GM21423 (cell line): ENCODE measurements around the gene TSPAN4.

Experiments used
- ATAC-seq: cut with Tn5 transposase; IDR thresholded peaks from one replicate; pipeline ENCODE4 v1.9.1; 2021; ENCODE audit warnings: mild to moderate bottlenecking, moderate library complexity; ENCODE audit not compliant: unreplicated experiment

The TSPAN4 gene

DNA sequence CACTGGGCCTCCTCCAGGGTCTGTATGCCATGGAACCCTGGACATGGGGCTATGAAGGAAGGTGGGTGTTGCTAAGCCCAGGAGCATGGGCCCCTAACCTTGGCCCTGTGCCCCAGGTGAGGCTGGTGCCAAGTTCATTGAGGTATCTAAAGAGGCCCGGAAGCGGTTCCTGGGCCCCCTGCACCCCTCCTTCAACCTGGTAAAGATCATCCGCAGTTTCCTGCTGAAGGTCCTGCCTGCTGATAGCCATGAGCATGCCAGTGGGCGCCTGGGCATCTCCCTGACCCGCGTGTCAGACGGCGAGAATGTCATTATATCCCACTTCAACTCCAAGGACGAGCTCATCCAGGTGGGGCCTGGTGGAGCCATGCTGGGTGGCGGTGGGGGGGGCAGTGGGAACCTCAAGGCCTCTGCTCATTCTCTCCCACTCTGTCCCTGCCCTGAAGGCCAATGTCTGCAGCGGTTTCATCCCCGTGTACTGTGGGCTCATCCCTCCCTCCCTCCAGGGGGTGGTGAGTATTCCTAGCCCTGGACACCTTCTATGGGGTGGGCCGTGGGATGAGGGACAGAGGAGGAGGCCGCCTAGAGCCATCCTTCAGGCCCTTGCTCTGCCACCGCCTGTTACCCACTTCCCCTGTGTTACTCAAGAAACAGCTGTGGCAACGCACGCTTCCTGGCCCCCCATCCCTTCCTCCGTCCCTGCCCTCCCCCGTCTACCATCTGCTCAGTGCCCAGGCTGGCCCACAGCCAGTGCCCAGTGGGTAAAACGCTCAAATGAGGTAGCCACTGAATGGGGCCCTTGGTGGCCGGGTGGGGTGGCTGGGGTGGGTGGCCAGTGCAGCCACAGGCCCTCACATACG lies 20.9 kb upstream of the TSPAN4 start:
- no peak for ATAC-seq

DNA sequence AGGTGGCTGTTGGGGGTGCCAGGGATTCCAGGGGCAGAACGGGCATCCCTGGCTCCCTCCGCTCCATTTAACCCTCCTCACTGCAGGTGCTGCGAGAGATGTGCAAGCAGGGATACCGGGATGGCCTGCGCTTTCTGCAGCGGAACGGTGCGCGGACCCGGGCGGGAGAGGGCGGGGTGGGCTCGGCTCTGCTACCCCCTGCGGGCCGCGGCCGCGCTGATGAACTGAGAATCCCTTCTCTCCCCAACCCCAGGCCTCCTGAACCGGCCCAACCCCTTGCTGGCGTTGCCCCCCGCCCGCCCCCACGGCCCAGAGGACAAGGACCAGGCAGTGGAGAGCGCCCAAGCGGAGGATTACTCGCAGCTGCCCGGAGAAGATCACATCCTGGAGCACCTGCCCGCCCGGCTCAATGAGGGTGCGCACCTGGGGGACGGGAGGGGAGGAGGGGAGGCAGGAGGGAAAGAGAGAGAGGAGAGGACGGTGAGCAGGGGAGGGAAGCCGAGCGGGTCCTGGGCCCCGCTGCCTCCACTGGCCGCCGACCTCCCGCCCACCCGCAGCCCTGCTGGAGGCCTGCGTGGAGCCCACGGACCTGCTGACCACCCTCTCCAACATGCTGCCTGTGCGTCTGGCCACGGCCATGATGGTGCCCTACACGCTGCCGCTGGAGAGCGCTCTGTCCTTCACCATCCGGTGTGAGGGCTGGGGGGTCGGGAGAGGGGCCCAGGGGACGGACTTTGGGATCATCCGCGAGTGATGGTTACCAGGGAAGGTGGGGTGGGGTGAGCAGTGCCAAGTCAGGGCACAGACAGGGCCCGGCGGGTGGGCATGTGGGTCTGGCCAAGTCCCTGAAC lies 19.0 kb upstream of the TSPAN4 start:
- no peak for ATAC-seq

DNA sequence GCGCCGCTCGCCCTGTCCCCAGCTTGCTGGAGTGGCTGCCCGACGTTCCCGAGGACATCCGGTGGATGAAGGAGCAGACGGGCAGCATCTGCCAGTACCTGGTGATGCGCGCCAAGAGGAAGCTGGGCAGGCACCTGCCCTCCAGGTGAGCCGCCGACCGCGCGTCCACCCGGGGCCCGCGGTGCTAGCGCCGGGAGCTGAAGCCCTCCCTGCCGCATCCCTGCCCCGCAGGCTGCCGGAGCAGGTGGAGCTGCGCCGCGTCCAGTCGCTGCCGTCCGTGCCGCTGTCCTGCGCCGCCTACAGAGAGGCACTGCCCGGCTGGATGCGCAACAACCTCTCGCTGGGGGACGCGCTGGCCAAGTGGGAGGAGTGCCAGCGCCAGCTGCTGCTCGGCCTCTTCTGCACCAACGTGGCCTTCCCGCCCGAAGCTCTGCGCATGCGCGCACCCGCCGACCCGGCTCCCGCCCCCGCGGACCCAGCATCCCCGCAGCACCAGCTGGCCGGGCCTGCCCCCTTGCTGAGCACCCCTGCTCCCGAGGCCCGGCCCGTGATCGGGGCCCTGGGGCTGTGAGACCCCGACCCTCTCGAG lies 18.3 kb upstream of the TSPAN4 start:
- ATAC-seq, result no peak

DNA sequence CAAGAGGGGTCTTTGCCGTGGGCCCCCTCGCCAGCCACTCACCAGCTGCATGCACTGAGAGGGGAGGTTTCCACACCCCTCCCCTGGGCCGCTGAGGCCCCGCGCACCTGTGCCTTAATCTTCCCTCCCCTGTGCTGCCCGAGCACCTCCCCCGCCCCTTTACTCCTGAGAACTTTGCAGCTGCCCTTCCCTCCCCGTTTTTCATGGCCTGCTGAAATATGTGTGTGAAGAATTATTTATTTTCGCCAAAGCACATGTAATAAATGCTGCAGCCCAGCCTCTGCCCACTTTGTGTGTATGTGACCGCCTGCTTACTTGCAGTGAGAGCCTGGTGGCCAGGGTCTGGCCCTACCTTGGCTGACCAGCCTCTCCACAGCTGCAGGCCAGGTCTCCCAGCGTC lies 17.7 kb upstream of the TSPAN4 start:
- no peak for ATAC-seq

DNA sequence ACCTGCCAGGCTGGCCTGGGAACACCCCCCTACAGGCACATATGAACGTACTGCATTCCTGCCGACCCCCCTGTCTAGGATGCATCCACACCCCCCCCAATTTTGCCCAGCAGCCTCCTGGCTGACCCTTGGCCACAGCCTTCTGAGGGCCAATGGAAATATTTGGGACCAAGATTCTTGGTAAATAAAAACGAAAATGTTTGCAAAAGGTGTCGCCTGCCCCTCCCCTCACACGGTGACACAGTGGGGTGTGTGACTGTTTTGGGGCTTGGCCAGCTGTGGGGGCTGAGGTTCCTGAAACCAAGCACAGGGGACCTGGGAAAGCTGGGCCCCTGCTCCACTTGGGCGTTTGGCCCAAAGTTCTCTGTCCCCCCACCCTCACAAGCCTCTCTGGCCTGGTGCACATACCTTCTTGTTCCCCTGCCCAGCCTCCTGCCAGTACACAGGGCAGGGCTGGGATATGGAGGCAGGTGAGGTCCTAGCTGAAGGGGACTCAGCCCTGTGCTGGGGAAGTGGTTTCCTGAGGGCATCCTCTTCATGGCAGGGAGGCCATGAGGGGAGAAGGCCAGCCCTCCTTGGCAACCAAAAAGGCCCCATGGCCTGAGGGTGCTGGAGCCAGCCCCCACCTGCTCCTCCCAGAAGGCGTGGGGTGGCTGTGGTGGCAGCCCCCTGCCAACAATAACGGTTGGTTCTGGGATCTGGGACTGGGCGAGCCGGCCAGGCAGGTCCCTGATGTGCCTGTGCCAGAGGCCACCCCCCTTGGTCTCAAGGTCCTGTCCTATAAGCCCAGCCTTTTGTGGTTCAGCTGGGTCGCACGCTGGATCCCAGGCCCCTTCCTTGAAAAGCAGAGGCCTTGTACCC lies 17.1 kb upstream of the TSPAN4 start:
- no peak for ATAC-seq

DNA sequence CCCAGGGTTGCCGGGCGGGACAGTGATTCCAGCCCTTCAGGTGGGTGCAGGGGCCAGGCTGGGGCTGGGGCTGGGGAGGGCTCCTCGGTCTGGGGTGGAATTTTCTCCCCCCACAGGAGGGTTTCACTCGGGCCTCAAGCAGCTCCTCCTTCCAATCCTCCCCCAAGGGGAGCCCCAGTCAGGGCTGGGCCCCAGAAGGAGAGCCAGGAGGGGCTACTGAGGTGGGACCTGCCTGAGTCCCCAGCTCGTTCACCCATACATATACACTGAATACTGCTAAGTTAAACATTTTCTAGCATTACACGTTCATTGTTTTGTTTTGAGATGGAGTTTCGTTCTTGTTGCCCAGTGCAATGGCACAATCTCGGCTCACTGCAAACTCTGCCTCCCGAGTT lies 16.4 kb upstream of the TSPAN4 start:
- ATAC-seq, result no peak

DNA sequence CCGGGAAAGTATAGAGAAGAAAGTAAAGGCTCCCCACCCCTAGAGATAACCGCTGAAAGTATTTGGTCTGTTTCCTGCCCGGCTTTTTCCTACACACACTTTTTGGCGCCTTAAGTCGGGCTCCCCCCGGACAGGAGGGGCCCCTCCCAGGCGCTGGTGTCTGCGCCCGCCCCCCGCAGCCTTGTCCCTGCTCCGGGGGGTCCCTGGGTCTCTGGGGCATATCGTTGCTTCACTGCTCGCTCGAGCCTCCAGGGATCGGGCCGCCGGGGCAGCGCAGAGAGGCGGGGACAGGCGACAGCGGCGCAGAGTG lies 15.9 kb upstream of the TSPAN4 start:
- no peak for ATAC-seq

GRCh38 chr11:827146-827896 lies 15.3 kb upstream of the TSPAN4 start:
- ATAC-seq, result no peak

DNA sequence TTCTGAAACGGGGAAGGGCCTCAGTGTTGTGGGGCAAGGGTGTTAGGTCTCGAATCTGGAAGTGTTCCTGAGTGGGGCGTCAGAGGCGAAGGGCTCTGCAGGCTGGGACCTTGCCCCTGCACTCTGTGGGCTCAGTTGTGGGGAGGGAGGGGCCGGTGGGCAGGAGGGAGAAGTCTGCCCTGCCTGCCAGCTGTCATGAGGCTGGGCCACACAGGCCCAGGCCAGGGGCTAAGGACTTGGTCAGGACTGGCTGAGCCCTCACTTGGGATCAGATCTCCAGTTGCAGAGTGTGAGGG lies 14.8 kb upstream of the TSPAN4 start, which contains the start of gene CRACR2B:
TSS of gene CRACR2B (plus strand) at position 23 of the 296 bp plus-strand sequence. CDS start 689 bp downstream, outside the sequence.
- ATAC-seq, result no peak

- ATAC-seq, result no peak
Measured at GRCh38 chr11:828506-829175, 14.0 kb upstream of the TSPAN4 start.

GRCh38 chr11:829176-829846 lies 13.3 kb upstream of the TSPAN4 start:
- ATAC-seq, result no peak

DNA sequence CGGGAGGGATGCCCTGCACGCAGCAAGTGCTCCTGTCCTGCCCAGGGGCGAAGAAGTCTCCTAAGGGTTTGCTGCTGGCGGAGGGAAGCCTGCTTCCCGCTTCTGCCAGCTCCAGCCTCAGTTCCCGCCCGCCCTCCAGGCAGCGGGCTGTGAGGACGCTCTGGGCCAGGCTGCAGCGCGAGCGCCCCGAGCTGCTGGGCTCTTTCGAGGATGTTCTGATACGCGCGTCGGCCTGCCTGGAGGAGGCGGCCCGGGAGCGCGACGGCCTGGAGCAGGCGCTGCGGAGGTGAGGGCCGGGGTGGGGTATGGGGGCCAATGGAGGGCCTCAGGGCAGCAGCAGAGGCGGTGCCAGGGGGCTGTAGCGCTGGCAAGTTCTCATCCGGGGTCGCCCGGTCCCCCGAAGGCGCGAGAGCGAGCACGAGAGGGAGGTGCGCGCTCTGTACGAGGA lies 12.8 kb upstream of the TSPAN4 start:
- ATAC-seq, result no peak

DNA sequence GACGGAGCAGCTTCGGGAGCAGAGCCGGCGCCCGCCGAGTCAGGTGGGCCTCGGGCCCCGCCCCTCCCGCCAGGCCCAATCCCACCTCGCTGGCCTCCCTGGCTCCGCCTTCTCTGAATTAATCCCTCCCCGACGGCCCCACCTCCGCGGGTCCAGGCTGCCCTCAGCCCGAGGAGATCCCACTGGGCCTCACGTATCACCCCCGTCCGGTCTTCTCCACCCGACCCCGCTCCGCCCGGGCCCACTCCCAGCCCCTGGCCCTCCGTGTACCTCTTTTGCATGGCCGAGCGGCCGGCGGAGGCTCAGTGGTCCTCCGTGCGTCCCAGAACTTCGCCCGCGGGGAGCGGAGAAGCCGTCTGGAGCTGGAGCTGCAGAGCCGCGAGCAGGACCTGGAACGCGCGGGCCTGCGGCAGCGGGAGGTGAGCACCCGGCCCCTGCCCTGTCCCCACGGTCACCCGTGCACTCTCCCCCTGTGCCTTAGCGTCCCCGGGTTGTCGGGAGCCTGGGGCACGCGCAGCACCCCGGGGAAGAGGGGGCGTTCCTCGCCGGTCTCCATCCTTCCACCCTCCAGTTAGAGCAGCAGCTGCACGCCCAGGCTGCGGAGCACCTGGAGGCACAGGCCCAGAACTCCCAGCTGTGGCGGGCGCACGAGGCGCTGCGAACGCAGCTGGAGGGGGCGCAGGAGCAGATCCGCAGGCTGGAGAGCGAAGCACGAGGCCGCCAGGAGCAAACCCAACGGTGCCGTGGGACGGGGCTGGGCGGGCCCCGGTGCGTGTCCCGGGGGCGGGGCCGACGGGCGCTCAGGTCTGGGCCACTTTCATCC lies 12.1 kb upstream of the TSPAN4 start:
- ATAC-seq, result no peak

GRCh38 chr11:831118-831864 lies 11.4 kb upstream of the TSPAN4 start:
- ATAC-seq, result no peak

GRCh38 chr11:831961-832528 lies 10.6 kb upstream of the TSPAN4 start:
- ATAC-seq, result no peak

- no peak for ATAC-seq
Measured at GRCh38 chr11:832529-833113, 10.0 kb upstream of the TSPAN4 start, which contains the start of gene CD151. Gene CD151, plus strand, starts transcription at chr11:832952. Its CDS starts 3,118 bp downstream, at chr11:836070.
